ENCODE measurements around the gene GNLY.

DNA sequence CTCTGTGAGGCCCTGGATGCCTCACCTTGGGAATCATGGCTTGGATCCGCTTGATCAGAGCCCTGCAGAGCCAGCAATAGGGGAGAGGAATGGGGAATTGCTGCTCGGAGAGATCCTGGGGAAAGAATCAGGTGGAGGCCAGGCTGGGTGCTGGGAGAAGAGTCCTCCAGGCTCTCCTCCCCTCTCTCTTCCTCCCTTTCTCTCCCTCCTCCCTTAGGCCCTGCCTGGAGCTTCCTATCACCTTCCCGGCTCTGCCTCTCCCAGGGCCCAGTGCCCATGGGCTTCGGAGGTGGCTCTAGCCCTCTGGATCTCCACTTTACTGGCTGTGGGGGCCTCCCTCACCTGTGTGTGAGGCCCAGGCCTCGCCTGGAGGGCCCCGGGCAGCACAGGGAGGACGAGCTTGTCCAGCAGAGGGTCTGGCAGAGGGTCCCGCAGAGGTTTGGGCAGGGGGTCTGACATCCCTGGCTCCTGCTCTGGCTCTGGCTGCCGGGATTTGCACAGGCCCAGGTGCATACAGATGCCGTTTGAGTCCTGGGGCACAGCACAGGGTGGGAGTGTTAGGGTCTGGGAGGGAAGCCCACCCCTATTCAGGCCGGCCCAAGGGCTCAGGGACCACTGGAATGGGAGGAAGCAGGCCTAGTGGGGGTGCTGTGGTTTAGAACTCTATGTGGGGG lies 28.8 kb upstream of the GNLY start:
- TF ChIP-seq EP300 (IDR thresholded peaks at IDR 0.05), result no peak
- TF ChIP-seq POLR2A (IDR thresholded peaks at IDR 0.05), result no peak
